Mesendoderm (in vitro differentiated cells): ENCODE results near the gene YTHDF1. TPM values are rescaled to one million over a fixed set of nuclear protein-coding genes. Genes with fewer than 3 reads are reported as not detected.

Experiments used
- DNase-seq: peaks from one replicate; pipeline ENCODE4 v3.0.0; 2013
- H2AK5ac ChIP-seq: 2 replicates; pipeline ENCODE4 v1.6.1; 2013; ENCODE audit warnings: low read length, inconsistent platforms
- H2BK120ac ChIP-seq: 2 replicates; pipeline ENCODE4 v1.6.1; 2013; ENCODE audit warnings: low read depth, mild to moderate bottlenecking, low read length, moderate library complexity, mixed read lengths
- H2BK15ac ChIP-seq: replicated peaks from 2 replicates; pipeline ENCODE4 v1.6.1; 2013; ENCODE audit warnings: low read depth, mild to moderate bottlenecking, moderate library complexity
- H2BK5ac ChIP-seq: 2 replicates; pipeline ENCODE4 v1.6.1; 2013; ENCODE audit warnings: low read length, inconsistent platforms
- H3K18ac ChIP-seq: 2 replicates; pipeline ENCODE4 v1.6.1; 2013; ENCODE audit warnings: mild to moderate bottlenecking, low read length, mixed read lengths
- H3K23ac ChIP-seq: one replicate; pipeline ENCODE4 v1.6.1; 2013; ENCODE audit warnings: low read length
- H3K27ac ChIP-seq: 2 replicates; pipeline ENCODE4 v1.5.1; 2013; ENCODE audit warnings: low read depth, mild to moderate bottlenecking, inconsistent platforms, low read length, moderate library complexity
- H3K27me3 ChIP-seq: 2 replicates; pipeline ENCODE4 v1.6.1; 2013; ENCODE audit warnings: low read length, control low read depth, mild to moderate bottlenecking, inconsistent platforms; ENCODE audit not compliant: insufficient read depth, poor library complexity
- H3K36me3 ChIP-seq: 2 replicates; pipeline ENCODE4 v1.6.1; 2013; ENCODE audit warnings: low read length, inconsistent platforms; ENCODE audit not compliant: control insufficient read depth, insufficient read depth
- H3K4ac ChIP-seq: one replicate; pipeline ENCODE4 v1.6.1; 2013; ENCODE audit warnings: low read depth, mild to moderate bottlenecking, low read length, moderate library complexity
- H3K4me1 ChIP-seq: 2 replicates; pipeline ENCODE4 v1.6.1; 2013; ENCODE audit warnings: low read depth, low read length, inconsistent platforms; ENCODE audit not compliant: control insufficient read depth
- H3K4me2 ChIP-seq: 2 replicates; pipeline ENCODE4 v1.6.1; 2013; ENCODE audit warnings: low read length
- H3K4me3 ChIP-seq: 2 replicates; pipeline ENCODE4 v1.5.1; 2013; ENCODE audit warnings: mild to moderate bottlenecking, low read length
- H3K56ac ChIP-seq: one replicate; pipeline ENCODE4 v1.6.1; 2013; ENCODE audit warnings: low read length
- H3K79me1 ChIP-seq: 2 replicates; pipeline ENCODE4 v1.6.1; 2013; ENCODE audit warnings: low read length, inconsistent platforms
- H3K79me2 ChIP-seq: 2 replicates; pipeline ENCODE4 v1.6.1; 2013; ENCODE audit warnings: mild to moderate bottlenecking, low read length; ENCODE audit not compliant: control insufficient read depth, insufficient read depth
- H3K9ac ChIP-seq: 2 replicates; pipeline ENCODE4 v1.6.1; 2013; ENCODE audit warnings: low read length, inconsistent platforms
- H4K5ac ChIP-seq: one replicate; pipeline ENCODE4 v1.6.1; 2013; ENCODE audit warnings: low read length
- H4K8ac ChIP-seq: one replicate; pipeline ENCODE4 v1.6.1; 2013; ENCODE audit warnings: low read depth, mild to moderate bottlenecking, control low read depth, low read length, moderate library complexity
- WGBS: extraction: QIAGEN DNeasy Blood & Tissue Kit; methylation state at CpG from one replicate; pipeline ENCODE4 v1.1.7; 2013; ENCODE audit warnings: low lambda C conversion rate, missing lambda C conversion rate; ENCODE audit not compliant: insufficient coverage; ENCODE audit errors: extremely low coverage; 5-methylcytosine and 5-hydroxymethylcytosine counted together
- polyA plus RNA-seq, 2 experiments: library from polyadenylated mRNA; stranded (reverse); fragments of 200-250 nt; gene quantifications; one replicate each; pipeline ENCODE4 v1.2.3, GENCODE V29; 2013

Gene YTHDF1
- polyA plus RNA-seq (2013, experiment 1 of 2), result 54.2 TPM
- polyA plus RNA-seq (2013, experiment 2 of 2), result 53.8 TPM

DNA sequence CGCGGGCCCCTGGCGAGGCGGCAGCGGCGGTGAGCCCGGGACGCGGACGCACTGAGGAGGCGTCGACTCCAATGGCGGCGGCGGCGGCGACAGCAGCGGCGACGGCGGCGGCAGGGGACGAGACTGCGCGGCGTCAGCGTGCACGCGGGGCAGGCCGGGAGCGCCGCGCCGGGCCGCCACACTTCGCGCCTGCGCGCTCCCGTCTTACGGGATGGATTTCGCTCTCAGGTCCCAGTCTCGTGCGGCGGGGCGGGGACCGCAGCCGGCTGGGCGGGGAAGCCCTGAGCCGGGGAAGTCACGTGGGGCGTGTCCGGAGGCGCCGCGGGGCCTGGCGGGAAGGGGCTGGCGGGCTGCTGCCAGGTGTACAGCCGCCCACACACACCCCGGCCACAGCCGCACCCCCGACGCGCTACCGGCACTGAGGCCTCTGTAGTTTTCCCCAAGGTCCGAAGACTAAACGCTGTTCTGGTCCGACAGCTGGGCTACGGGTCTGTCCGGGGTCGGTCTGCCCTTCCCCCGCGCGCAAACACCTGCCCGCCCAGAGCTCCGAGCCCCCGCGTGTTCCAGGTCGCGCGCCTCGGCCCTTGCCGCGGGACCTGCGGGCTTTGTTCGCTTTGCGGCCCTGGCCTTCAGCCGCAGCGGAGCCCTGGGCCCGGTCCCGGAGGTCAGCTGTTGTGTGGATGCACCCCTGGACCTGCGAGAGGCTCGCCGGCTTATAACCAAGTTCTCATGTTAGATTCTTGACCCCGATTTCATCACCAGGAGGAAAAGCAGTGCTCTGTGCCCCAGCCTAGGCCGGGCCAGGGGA lies at the start of gene YTHDF1:
YTHDF1 (minus strand) TSS at position 91 of the 808 bp plus-strand sequence. CDS start 239 bp downstream, outside the sequence.
- Histone ChIP-seq H3K27ac (peak within 1 kb of the TSS; percentile 73), H2AK5ac (no peak within 1 kb of the TSS), H3K18ac (peak within 1 kb of the TSS; percentile 88), H4K8ac (no peak within 1 kb of the TSS), H3K79me1 (peaks cover 8% of the 10 kb centered on the region), H3K36me3 (peaks cover 6% of the 10 kb centered on the region), H3K4me2 (peak within 1 kb of the TSS; percentile 88), H2BK5ac (peak within 1 kb of the TSS; percentile 17), H2BK15ac (no peak within 1 kb of the TSS), H3K4ac (peak within 1 kb of the TSS; percentile 61), H3K9ac (peak within 1 kb of the TSS; percentile 98), H4K5ac (no peak within 1 kb of the TSS), H3K27me3 (no peaks in the 10 kb centered on the region), H2BK120ac (peak within 1 kb of the TSS; percentile 49), H3K4me3 (peak within 1 kb of the TSS; percentile 95), H3K4me1 (peaks cover 5% of the 10 kb centered on the region), H3K56ac (peak within 1 kb of the TSS; percentile 91), H3K23ac (no peak within 1 kb of the TSS), H3K79me2 (peaks cover 41% of the 10 kb centered on the region)
- peak; percentile 97 for DNase-seq
- no CpG with 5 or more reads among the region's 96 CpGs for WGBS

- DNase-seq, result no peak
- no peaks in the 10 kb centered on the region for H3K4me1 ChIP-seq
- no CpG with 5 or more reads among the region's 14 CpGs for WGBS
- no peak overlapping the region for H3K4ac ChIP-seq
- H3K27me3 ChIP-seq, result no peaks in the 10 kb centered on the region
- H2BK15ac ChIP-seq, result no peak overlapping the region
- H3K27ac ChIP-seq, result no peak overlapping the region
- no peak overlapping the region for H3K23ac ChIP-seq
- H3K18ac ChIP-seq, result no peak overlapping the region
- no peaks in the 10 kb centered on the region for H3K36me3 ChIP-seq
- no peak overlapping the region for H2AK5ac ChIP-seq
- H3K9ac ChIP-seq, result no peak overlapping the region
- H3K4me2 ChIP-seq, result no peak overlapping the region
- H4K8ac ChIP-seq, result no peak overlapping the region
- no peaks in the 10 kb centered on the region for H3K79me2 ChIP-seq
- no peak overlapping the region for H3K4me3 ChIP-seq
- H3K79me1 ChIP-seq, result no peaks in the 10 kb centered on the region
- H2BK5ac ChIP-seq, result no peak overlapping the region
- H3K56ac ChIP-seq, result no peak overlapping the region
- no peak overlapping the region for H4K5ac ChIP-seq
- H2BK120ac ChIP-seq, result no peak overlapping the region
These were observed 48.6 kb upstream of the YTHDF1 start for GRCh38 chr20:63264519-63264918.

GRCh38 chr20:63264000-63264399 lies 48.1 kb upstream of the YTHDF1 start:
- H4K8ac ChIP-seq, result no peak overlapping the region
- no peak overlapping the region for H2BK120ac ChIP-seq
- no CpG with 5 or more reads among the region's 10 CpGs for WGBS
- H3K27ac ChIP-seq, result no peak overlapping the region
- H2AK5ac ChIP-seq, result no peak overlapping the region
- DNase-seq, result no peak
- H4K5ac ChIP-seq, result no peak overlapping the region
- no peak overlapping the region for H2BK15ac ChIP-seq
- H3K4me2 ChIP-seq, result no peak overlapping the region
- no peaks in the 10 kb centered on the region for H3K79me1 ChIP-seq
- no peaks in the 10 kb centered on the region for H3K27me3 ChIP-seq
- no peaks in the 10 kb centered on the region for H3K36me3 ChIP-seq
- no peaks in the 10 kb centered on the region for H3K4me1 ChIP-seq
- H2BK5ac ChIP-seq, result no peak overlapping the region
- H3K23ac ChIP-seq, result no peak overlapping the region
- H3K18ac ChIP-seq, result no peak overlapping the region
- no peaks in the 10 kb centered on the region for H3K79me2 ChIP-seq
- H3K4me3 ChIP-seq, result no peak overlapping the region
- no peak overlapping the region for H3K4ac ChIP-seq
- H3K56ac ChIP-seq, result no peak overlapping the region
- H3K9ac ChIP-seq, result no peak overlapping the region

- H2BK5ac ChIP-seq, result no peak overlapping the region
- no peaks in the 10 kb centered on the region for H3K79me2 ChIP-seq
- H3K23ac ChIP-seq, result no peak overlapping the region
- no peak overlapping the region for H4K5ac ChIP-seq
- H3K4me3 ChIP-seq, result no peak overlapping the region
- no peak overlapping the region for H4K8ac ChIP-seq
- H3K18ac ChIP-seq, result no peak overlapping the region
- H3K4ac ChIP-seq, result no peak overlapping the region
- H3K27me3 ChIP-seq, result no peaks in the 10 kb centered on the region
- no peak for DNase-seq
- no peak overlapping the region for H3K27ac ChIP-seq
- H2AK5ac ChIP-seq, result no peak overlapping the region
- no peaks in the 10 kb centered on the region for H3K79me1 ChIP-seq
- H3K56ac ChIP-seq, result no peak overlapping the region
- no peak overlapping the region for H3K9ac ChIP-seq
- H2BK15ac ChIP-seq, result no peak overlapping the region
- no peak overlapping the region for H3K4me2 ChIP-seq
- no peaks in the 10 kb centered on the region for H3K4me1 ChIP-seq
- H2BK120ac ChIP-seq, result no peak overlapping the region
- WGBS, result no CpG with 5 or more reads among the region's 9 CpGs
- H3K36me3 ChIP-seq, result no peaks in the 10 kb centered on the region
These were observed 46.9 kb upstream of the YTHDF1 start for GRCh38 chr20:63262836-63263235.

- Histone ChIP-seq H3K18ac (no peak overlapping the region), H3K9ac (no peak overlapping the region), H2BK5ac (no peak overlapping the region), H3K79me2 (no peaks in the 10 kb centered on the region), H4K5ac (no peak overlapping the region), H3K36me3 (no peaks in the 10 kb centered on the region), H3K4me2 (no peak overlapping the region), H3K27me3 (no peaks in the 10 kb centered on the region), H2BK120ac (no peak overlapping the region), H3K56ac (no peak overlapping the region), H3K4me1 (no peaks in the 10 kb centered on the region), H3K79me1 (no peaks in the 10 kb centered on the region), H2AK5ac (no peak overlapping the region), H4K8ac (no peak overlapping the region), H3K4ac (no peak overlapping the region), H2BK15ac (no peak overlapping the region), H3K27ac (no peak overlapping the region), H3K4me3 (no peak overlapping the region), H3K23ac (no peak overlapping the region)
- DNase-seq, result no peak
- no CpG with 5 or more reads among the region's 30 CpGs for WGBS
These were observed 46.0 kb upstream of the YTHDF1 start for GRCh38 chr20:63261795-63262528.
